Adrenal gland (tissue), 5 donors: ENCODE measurements around the gene HSBP1.

Experiments
- CTCF ChIP-seq, 6 experiments: fragments of 450-650 bp in 4 of 6; fragments of 200-600 bp in 2 of 6; sonication (generic) in 1 of 6; IDR thresholded peaks; 1 replicate in 5 of 6; 2 replicates in 1 of 6; pipeline versions ENCODE4 v1.5.1 to v1.8.0; 2016 to 2021; ENCODE audit warnings: antibody characterized with exemption in 6 of 6, mild to moderate bottlenecking in 2 of 6, moderate library complexity in 1 of 6
- POLR2A ChIP-seq, 2 donors: fragments of 450-650 bp; IDR thresholded peaks; one replicate each; pipeline ENCODE4 v1.6.1; 2017; ENCODE audit warnings: antibody characterized with exemption in 2 of 2, mild to moderate bottlenecking in 2 of 2, moderate library complexity in 1 of 2
- donor health status: DM: no; HTN: no; CAD: no.

GRCh38 chr16:83842756-83843507 is 35.2 kb downstream of the HSBP1 start:
- no peak for TF ChIP-seq POLR2A (IDR thresholded peaks at IDR 0.05)
- no peak for TF ChIP-seq CTCF (IDR thresholded peaks at IDR 0.05)
